Measurements from ENCODE around the gene MEDAG.

DNA sequence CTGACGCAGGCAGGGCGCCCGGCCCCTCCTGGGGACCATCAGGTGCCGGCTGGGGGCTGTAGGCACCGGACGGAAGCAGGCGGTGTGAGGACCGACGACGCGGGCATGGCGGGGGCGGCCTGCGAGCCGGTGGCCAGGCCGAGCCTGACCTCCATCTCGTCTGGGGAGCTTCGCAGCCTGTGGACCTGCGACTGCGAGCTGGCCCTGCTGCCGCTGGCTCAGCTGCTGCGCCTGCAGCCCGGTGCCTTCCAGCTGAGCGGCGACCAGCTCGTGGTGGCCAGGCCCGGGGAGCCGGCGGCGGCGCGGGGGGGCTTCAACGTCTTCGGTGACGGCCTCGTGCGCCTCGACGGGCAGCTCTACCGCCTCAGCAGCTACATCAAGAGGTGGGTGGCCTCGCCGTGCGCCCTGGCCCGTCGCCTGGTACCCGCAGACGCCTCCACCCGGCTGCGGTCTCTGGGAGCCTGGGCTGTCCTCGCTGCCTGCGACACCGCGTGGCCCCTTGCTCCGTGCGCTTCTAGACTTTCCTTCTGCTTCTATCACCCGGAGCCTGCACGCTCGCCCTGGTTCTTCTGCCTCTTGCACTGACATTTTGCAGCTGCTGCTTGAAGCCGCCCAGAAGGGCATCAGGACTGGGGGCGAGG, 460 bp downstream of the MEDAG start:
- TF ChIP-seq, protein P1, sequence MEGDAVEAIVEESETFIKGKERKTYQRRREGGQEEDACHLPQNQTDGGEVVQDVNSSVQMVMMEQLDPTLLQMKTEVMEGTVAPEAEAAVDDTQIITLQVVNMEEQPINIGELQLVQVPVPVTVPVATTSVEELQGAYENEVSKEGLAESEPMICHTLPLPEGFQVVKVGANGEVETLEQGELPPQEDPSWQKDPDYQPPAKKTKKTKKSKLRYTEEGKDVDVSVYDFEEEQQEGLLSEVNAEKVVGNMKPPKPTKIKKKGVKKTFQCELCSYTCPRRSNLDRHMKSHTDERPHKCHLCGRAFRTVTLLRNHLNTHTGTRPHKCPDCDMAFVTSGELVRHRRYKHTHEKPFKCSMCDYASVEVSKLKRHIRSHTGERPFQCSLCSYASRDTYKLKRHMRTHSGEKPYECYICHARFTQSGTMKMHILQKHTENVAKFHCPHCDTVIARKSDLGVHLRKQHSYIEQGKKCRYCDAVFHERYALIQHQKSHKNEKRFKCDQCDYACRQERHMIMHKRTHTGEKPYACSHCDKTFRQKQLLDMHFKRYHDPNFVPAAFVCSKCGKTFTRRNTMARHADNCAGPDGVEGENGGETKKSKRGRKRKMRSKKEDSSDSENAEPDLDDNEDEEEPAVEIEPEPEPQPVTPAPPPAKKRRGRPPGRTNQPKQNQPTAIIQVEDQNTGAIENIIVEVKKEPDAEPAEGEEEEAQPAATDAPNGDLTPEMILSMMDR (IDR thresholded peaks at IDR 0.05 in 8 of 11, conservative IDR thresholded peaks at IDR 0.05 in 3 of 11) = no peak
- TF ChIP-seq POLR2AphosphoS5 (IDR thresholded peaks at IDR 0.05) = no peak
- TF ChIP-seq POLR2A (IDR thresholded peaks at IDR 0.05) = no peak
